AG09309 (cell line): Measurements from ENCODE around the gene FOXO6.

Experiments
- DNase-seq: peaks from one replicate; pipeline ENCODE4 v3.0.0-alpha.2; 2010; ENCODE audit warnings: low read depth
- H3K4me3 ChIP-seq: 2 replicates; pipeline ENCODE4 v1.5.1; 2011; ENCODE audit warnings: mild to moderate bottlenecking, low read depth, low read length, moderate library complexity; ENCODE audit not compliant: control insufficient read depth
- CTCF ChIP-seq: IDR thresholded peaks from 2 replicates; pipeline ENCODE4 v1.5.1; 2011; ENCODE audit warnings: mild to moderate bottlenecking, low read depth, low read length, inconsistent platforms; ENCODE audit not compliant: insufficient read depth, control insufficient read depth; ENCODE audit errors: missing control alignments

The FOXO6 gene

DNA sequence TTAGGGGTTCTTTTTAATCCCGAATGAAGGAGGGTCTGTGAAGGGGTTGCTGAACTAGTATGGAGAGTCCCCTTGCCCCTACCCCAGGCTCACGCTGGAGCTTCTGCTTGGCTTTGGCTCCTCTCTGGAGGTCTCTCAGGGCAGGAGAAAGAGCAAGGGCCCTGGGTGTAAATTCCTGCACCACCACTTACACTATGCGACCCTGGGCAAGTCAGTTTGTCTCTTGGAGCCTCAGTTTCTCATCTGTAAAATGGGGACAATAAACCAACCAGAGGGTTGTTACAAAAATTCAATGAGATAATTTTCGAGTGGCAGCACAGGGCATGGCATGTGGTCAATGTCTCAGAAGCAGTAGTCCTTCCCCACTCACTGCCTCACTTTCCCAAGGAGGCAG is 11.4 kb downstream of the FOXO6 start:
- H3K4me3 ChIP-seq = no peak overlapping the region
- TF ChIP-seq CTCF = no peak
- no peak for DNase-seq

DNA sequence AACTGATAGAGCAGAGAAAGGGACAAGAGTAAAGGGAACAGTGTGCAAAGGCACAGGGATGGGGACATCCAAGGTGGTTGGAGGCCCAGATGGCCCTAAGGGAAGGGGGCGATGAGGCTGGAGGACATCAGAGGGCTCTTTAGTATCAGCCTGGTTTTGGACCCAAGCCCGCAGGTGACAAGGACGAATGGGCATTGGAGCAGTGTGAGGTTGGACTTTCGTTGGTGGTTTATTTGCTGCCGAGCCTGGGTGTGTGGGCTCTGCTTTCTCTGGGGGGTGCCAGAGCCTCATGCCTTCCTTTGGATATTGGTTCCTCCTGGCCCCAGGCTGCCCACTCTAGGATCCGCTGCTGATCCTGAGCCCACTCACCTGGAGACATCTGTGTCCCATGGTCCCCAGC is 12.1 kb downstream of the FOXO6 start:
- DNase-seq = no peak
- TF ChIP-seq CTCF = no peak
- no peak overlapping the region for H3K4me3 ChIP-seq

DNA sequence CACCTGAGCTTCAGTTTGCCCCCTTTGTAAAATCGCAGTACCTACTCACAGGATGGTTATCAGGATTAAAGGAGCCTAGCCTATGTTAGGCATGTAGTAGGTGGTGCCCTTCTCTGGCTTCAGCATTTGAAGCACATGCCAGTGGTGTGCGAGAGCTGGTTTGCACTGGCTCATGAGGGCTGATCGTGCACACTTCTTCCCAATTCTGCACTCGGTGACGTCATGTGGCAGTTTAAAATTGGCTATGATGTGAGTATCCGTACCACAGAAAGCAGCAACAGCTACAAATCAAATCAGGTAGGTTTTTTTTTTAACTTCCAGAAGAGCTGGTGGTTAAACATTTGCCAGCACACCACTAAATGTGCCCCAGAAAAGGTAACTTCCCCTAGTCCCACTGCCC is 13.5 kb downstream of the FOXO6 start:
- TF ChIP-seq CTCF = no peak
- DNase-seq = no peak
- H3K4me3 ChIP-seq = no peak overlapping the region

GRCh38 chr1:41377397-41377796 is 16.2 kb downstream of the FOXO6 start:
- no peak for TF ChIP-seq CTCF
- H3K4me3 ChIP-seq = no peak overlapping the region
- DNase-seq = no peak

DNA sequence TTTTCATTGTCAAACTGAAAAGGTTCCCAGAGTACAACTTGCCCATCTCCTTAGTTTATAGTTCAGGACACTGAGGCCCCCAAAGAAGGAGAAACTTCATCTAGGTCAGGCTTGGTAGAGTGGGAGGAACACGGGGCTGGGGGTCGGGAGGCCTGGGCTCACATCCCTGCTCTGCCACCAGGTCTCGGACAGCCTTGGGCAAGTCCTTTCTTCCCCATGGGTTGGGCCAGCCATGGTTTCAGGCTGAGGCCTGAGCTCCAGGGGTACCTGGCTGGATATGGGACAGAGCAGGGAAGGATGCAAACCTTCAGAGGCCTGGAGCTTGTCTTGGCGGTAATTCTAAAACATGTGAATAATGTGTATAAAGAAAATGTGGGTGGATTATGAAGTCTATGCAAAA is 17.0 kb downstream of the FOXO6 start:
- no peak for TF ChIP-seq CTCF
- H3K4me3 ChIP-seq = no peak overlapping the region
- no peak for DNase-seq

DNA sequence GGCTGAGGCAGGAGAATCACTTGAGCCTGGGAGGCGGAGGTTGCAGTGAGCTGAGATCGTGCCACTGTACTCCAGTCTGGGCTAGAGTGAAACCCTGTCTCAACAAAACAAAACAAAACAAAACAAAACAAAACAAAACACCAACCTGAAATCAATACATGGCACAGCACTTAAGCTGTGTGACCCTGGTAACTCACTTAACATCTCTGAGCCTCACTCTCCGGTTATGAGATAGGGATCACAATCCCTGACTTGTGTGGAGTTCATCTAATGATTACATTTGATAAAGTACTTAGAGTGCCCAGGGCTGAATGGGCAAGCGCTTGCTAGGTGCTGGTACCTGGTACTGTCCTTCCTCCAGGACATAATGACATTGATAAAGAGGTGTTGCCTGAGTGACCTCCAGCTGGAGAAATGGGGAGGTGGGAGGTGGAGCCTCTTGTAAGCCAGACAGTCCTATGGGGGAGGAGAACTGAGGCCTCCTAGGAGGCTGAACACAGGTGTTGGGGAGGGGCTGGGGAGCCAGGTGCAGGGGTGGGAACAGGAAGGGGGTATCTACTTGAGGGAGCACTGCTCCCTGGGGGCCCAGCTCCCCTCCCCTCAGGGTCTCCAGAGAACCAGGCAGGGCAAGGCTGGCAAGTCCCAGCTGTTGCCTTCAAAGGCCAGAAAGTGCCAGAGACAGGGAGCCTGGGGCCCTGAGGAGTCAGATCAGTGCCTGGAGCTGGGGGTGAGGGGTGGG is 17.9 kb downstream of the FOXO6 start:
- H3K4me3 ChIP-seq = no peak overlapping the region
- TF ChIP-seq CTCF = no peak
- no peak for DNase-seq
